Femur (tissue), 1 donor: ENCODE results near the gene C12orf56.

Experiments
- DNase-seq: peaks from one replicate; pipeline ENCODE4 v3.0.0-alpha.2; 2017

Gene C12orf56

GRCh38 chr12:64390275-64390851 lies at the start of gene C12orf56:
Gene C12orf56 (minus strand): TSS chr12:64390758. CDS start chr12:64390565, 193 bp downstream.
- DNase-seq = peak; percentile 22

- no peak for DNase-seq
These were observed 49.5 kb upstream of the C12orf56 start for GRCh38 chr12:64440100-64440499.

- DNase-seq = no peak
These were observed 43.4 kb upstream of the C12orf56 start for GRCh38 chr12:64433915-64434314.

GRCh38 chr12:64431791-64432190 lies 41.2 kb upstream of the C12orf56 start:
- no peak for DNase-seq

- no peak for DNase-seq
These were observed 40.3 kb upstream of the C12orf56 start for GRCh38 chr12:64430886-64431285.

- DNase-seq = no peak
These were observed 38.4 kb upstream of the C12orf56 start for GRCh38 chr12:64428956-64429355.

GRCh38 chr12:64427988-64428387 lies 37.4 kb upstream of the C12orf56 start:
- no peak for DNase-seq

GRCh38 chr12:64419696-64420095 lies 29.1 kb upstream of the C12orf56 start:
- DNase-seq = no peak

- no peak for DNase-seq
These were observed 27.7 kb upstream of the C12orf56 start for GRCh38 chr12:64418209-64418608.

- DNase-seq = no peak
These were observed 23.3 kb upstream of the C12orf56 start for GRCh38 chr12:64413884-64414283.

- DNase-seq = no peak
These were observed 21.9 kb upstream of the C12orf56 start for GRCh38 chr12:64412459-64412858.

GRCh38 chr12:64411427-64411826 lies 20.9 kb upstream of the C12orf56 start:
- no peak for DNase-seq

GRCh38 chr12:64407342-64408223 lies 17.0 kb upstream of the C12orf56 start:
- DNase-seq = no peak

GRCh38 chr12:64404470-64405256 lies 14.1 kb upstream of the C12orf56 start:
- peak; percentile 79 for DNase-seq

- peak; percentile 98 for DNase-seq
These were observed 13.3 kb upstream of the C12orf56 start, which contains the start of gene XPOT for GRCh38 chr12:64403707-64404469. Gene XPOT (plus strand): TSS chr12:64404392. CDS start chr12:64410036, 5,644 bp downstream.

- no peak for DNase-seq
These were observed 11.6 kb upstream of the C12orf56 start for GRCh38 chr12:64402181-64402580.

- no peak for DNase-seq
These were observed 9.5 kb upstream of the C12orf56 start for GRCh38 chr12:64400041-64400440.

- no peak for DNase-seq
These were observed 5.2 kb upstream of the C12orf56 start for GRCh38 chr12:64395739-64396138.

- no peak for DNase-seq
These were observed 1.7 kb upstream of the C12orf56 start for GRCh38 chr12:64392221-64392620.

GRCh38 chr12:64389154-64389553 lies 1.4 kb downstream of the C12orf56 start:
- no peak for DNase-seq

GRCh38 chr12:64387197-64387816 lies 3.3 kb downstream of the C12orf56 start:
- no peak for DNase-seq

GRCh38 chr12:64385468-64385867 lies 5.1 kb downstream of the C12orf56 start:
- DNase-seq = no peak
